Hepatocyte (in vitro differentiated cells): ENCODE data around the gene IL17RC. TPM values are rescaled to one million over a fixed set of nuclear protein-coding genes. Genes with fewer than 3 reads are reported as not detected.

Experiments used
- DNase-seq: peaks from one replicate; pipeline ENCODE4 v3.0.0-alpha.2; 2016; ENCODE audit warnings: low spot score
- H2AFZ ChIP-seq: fragments of 200-600 bp; sonication (generic); 2 replicates; pipeline ENCODE4 v1.6.0; 2016; ENCODE audit warnings: antibody characterized with exemption, mild to moderate bottlenecking
- H3K27ac ChIP-seq: fragments of 200-600 bp; sonication (generic); 2 replicates; pipeline ENCODE4 v1.5.1; 2016; ENCODE audit warnings: mild to moderate bottlenecking
- H3K27me3 ChIP-seq: fragments of 200-600 bp; sonication (generic); 2 replicates; pipeline ENCODE4 v1.6.1; 2016
- H3K36me3 ChIP-seq: fragments of 200-600 bp; sonication (generic); replicated peaks from 2 replicates; pipeline ENCODE4 v1.5.1; 2016; ENCODE audit warnings: low read depth; ENCODE audit not compliant: insufficient read depth
- H3K4me1 ChIP-seq: fragments of 200-600 bp; sonication (generic); 2 replicates; pipeline ENCODE4 v1.5.1; 2016; ENCODE audit warnings: mild to moderate bottlenecking, moderate library complexity; ENCODE audit not compliant: insufficient read depth
- H3K4me2 ChIP-seq: fragments of 200-600 bp; sonication (generic); 2 replicates; pipeline ENCODE4 v1.6.0; 2016
- H3K4me3 ChIP-seq: fragments of 200-600 bp; sonication (generic); 2 replicates; pipeline ENCODE4 v1.5.1; 2016; ENCODE audit warnings: mild to moderate bottlenecking
- H3K79me2 ChIP-seq: fragments of 200-600 bp; sonication (generic); 2 replicates; pipeline ENCODE4 v1.6.0; 2017; ENCODE audit warnings: mild to moderate bottlenecking
- H3K9me2 ChIP-seq: fragments of 200-600 bp; sonication (generic); replicated peaks from 2 replicates; pipeline ENCODE4 v1.6.0; 2017; ENCODE audit warnings: mild to moderate bottlenecking; ENCODE audit not compliant: insufficient read depth
- H3K9me3 ChIP-seq: fragments of 200-600 bp; sonication (generic); 2 replicates; pipeline ENCODE4 v1.5.1; 2016; ENCODE audit warnings: low read depth, mild to moderate bottlenecking
- H4K20me1 ChIP-seq: fragments of 200-600 bp; sonication (generic); 2 replicates; pipeline ENCODE4 v1.6.0; 2016; ENCODE audit warnings: mild to moderate bottlenecking; ENCODE audit not compliant: insufficient read depth, poor library complexity, severe bottlenecking
- CTCF ChIP-seq: fragments of 200-600 bp; sonication (generic); IDR thresholded peaks from 2 replicates; pipeline ENCODE4 v1.5.1; 2016; ENCODE audit warnings: antibody characterized with exemption, mild to moderate bottlenecking; ENCODE audit not compliant: poor library complexity
- EZH2 ChIP-seq: fragments of 200-600 bp; sonication (generic); IDR thresholded peaks from 2 replicates; pipeline ENCODE4 v1.6.1; 2016; ENCODE audit warnings: antibody characterized with exemption, mild to moderate bottlenecking, borderline replicate concordance
- EZH2phosphoT487 ChIP-seq: fragments of 200-600 bp; sonication (generic); IDR thresholded peaks from one replicate; pipeline ENCODE4 v1.6.1; 2018; ENCODE audit warnings: antibody characterized with exemption, mild to moderate bottlenecking, low read depth, moderate library complexity; ENCODE audit not compliant: unreplicated experiment, severe bottlenecking
- WGBS: methylation state at CpG from one replicate; pipeline ENCODE4 v1.1.6; 2016; ENCODE audit warnings: low lambda C conversion rate; ENCODE audit errors: missing lambda C conversion rate; 5-methylcytosine and 5-hydroxymethylcytosine counted together
- polyA plus RNA-seq: library from polyadenylated mRNA; unstranded; fragments of >200 nt; fragmentation: Nextera tagmentation; extraction: Ambion mirVana; gene quantifications from 2 replicates; pipeline ENCODE4 v1.2.1, GENCODE V29; 2016
- total RNA-seq: library from RNA; depleted of rRNA; stranded (reverse); fragments of >200 nt; gene quantifications from 2 replicates; pipeline ENCODE4 v1.2.3, GENCODE V29; 2014

Gene IL17RC
- total and polyA plus RNA-seq, 2 experiments from 2014 or later, result 27.3 to 47.8 TPM

DNA sequence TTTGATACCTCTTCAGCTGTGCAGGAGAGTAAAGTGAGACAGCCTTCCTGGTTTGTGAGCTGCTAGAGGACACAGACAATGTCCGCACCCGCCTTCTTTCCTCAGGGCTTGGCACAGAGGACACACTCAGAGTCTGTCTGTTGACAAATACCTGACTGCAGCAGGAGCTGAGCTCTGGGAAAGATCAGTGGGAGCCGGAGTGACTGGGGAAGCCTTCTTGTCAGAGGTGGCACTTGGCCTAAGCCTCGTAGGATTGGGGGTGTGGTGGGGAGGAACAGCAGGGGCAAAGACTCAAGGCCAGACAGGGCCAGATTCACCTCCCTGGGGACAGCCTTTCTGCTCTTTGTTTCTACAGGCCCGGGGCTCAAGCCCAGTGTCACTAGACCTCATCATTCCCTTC is 3.3 kb upstream of the IL17RC start:
- no peak for DNase-seq
- no peak overlapping the region for H3K4me3 ChIP-seq
- no peaks in the 10 kb centered on the region for H3K9me2 ChIP-seq
- no peaks in the 10 kb centered on the region for H3K9me3 ChIP-seq
- peak overlapping the region; percentile 43 for H3K27ac ChIP-seq
- TF ChIP-seq CTCF, result no peak
- no peak for TF ChIP-seq EZH2
- no peak for TF ChIP-seq EZH2phosphoT487
- H3K79me2 ChIP-seq, result peaks cover 12% of the 10 kb centered on the region
- peaks cover 45% of the 10 kb centered on the region for H3K4me1 ChIP-seq
- no peaks in the 10 kb centered on the region for H3K36me3 ChIP-seq
- H2AFZ ChIP-seq, result no peak overlapping the region
- no peak overlapping the region for H3K4me2 ChIP-seq
- 76% methylated on average over 5 of the region's 5 CpGs for WGBS
- H3K27me3 ChIP-seq, result no peaks in the 10 kb centered on the region
- H4K20me1 ChIP-seq, result no peaks in the 10 kb centered on the region

- H3K36me3 ChIP-seq, result no peaks in the 10 kb centered on the region
- TF ChIP-seq EZH2, result no peak
- TF ChIP-seq EZH2phosphoT487, result no peak
- TF ChIP-seq CTCF, result no peak
- H3K27ac ChIP-seq, result peak overlapping the region; percentile 91
These were observed 2.9 kb upstream of the IL17RC start for GRCh38 chr3:9914011-9914410.

GRCh38 chr3:9914559-9915253 is 2.2 kb upstream of the IL17RC start:
- WGBS, result 59% methylated on average over 9 of the region's 15 CpGs
- no peaks in the 10 kb centered on the region for H3K27me3 ChIP-seq
- H3K9me3 ChIP-seq, result no peaks in the 10 kb centered on the region
- H3K36me3 ChIP-seq, result no peaks in the 10 kb centered on the region
- H2AFZ ChIP-seq, result peak overlapping the region; percentile 31
- DNase-seq, result no peak
- no peak overlapping the region for H3K4me3 ChIP-seq
- peaks cover 12% of the 10 kb centered on the region for H3K79me2 ChIP-seq
- H4K20me1 ChIP-seq, result no peaks in the 10 kb centered on the region
- H3K4me1 ChIP-seq, result peaks cover 45% of the 10 kb centered on the region
- no peaks in the 10 kb centered on the region for H3K9me2 ChIP-seq
- H3K27ac ChIP-seq, result peak overlapping the region; percentile 91
- TF ChIP-seq CTCF, result no peak
- no peak for TF ChIP-seq EZH2
- no peak for TF ChIP-seq EZH2phosphoT487
- H3K4me2 ChIP-seq, result peak overlapping the region; percentile 94

More at GRCh38 chr3:9914011-9914410, 2.9 kb upstream of the IL17RC start:
- Histone ChIP-seq H3K4me1 (peaks cover 45% of the 10 kb centered on the region), H3K4me2 (no peak overlapping the region), H3K9me3 (no peaks in the 10 kb centered on the region), H3K9me2 (no peaks in the 10 kb centered on the region), H3K79me2 (peaks cover 12% of the 10 kb centered on the region), H2AFZ (no peak overlapping the region), H3K27me3 (no peaks in the 10 kb centered on the region), H3K4me3 (no peak overlapping the region), H4K20me1 (no peaks in the 10 kb centered on the region)
- WGBS, result 76% methylated on average over 1 of the region's 1 CpG
- no peak for DNase-seq
